ENCODE measurements around the gene ZNF516. TPM values are rescaled to one million over a fixed set of nuclear protein-coding genes. Genes with fewer than 3 reads are reported as not detected.

The ZNF516 gene
- total RNA-seq, 2 donors from 2014 or later: 3.7 to 22.8 TPM

DNA sequence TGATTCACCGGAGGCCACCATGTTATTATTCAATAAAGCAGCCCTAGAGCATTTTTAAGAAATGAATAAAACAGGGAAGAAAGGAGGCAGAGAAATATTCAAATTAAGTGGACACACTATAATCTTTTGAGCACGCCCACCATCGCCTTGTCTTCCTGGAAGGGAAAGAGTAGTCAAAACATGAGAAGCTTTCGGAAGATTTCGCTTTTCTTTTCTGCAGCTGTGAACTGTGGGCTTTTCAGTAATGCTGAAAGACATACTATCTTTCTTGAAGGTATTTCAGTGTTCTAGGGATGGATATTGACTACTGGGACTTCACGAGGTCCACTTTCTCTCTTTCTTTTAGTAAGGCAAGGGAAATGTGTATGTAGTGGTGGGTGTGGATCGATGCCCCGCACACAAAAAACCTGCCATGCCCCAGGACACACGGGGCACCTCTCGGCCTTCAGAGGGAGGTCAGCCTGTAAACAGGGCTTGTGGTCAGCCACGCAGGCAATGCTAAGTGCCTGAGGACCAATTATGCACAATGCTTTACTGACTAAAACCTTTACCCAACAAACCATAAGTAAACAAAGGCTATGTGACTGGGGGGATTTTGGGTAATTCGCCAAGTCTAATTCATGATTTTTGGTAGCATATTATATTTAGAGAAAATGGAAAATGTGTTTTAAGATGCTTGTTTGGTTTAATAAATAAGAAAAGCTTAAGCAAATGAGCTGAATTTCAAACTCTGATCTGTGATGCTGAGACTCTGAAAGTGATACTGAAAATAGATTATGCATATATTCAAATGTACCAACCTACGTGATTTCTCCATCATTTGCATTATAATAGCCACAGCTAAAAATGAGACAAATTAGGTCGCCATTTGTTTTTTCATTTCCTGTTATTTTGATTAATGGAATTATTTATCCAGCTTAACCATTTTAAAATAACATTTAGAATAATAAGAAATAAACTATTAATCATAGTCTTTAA is 130.5 kb downstream of the ZNF516 start:
- ATAC-seq (replicated peaks): peak; percentile 83
- H3K9me3 Mint-ChIP-seq: no peaks in the 10 kb centered on the region
- peaks cover 33% of the 10 kb centered on the region for H3K4me1 Mint-ChIP-seq
- peaks cover 49% of the 10 kb centered on the region for H3K36me3 Mint-ChIP-seq (ENCODE audit: low read depth)
- peak overlapping the region; percentile 73 for H3K4me3 Mint-ChIP-seq
- no peaks in the 10 kb centered on the region for H3K27me3 Mint-ChIP-seq
- peak overlapping the region; percentile 89 for H3K27ac Mint-ChIP-seq

DNA sequence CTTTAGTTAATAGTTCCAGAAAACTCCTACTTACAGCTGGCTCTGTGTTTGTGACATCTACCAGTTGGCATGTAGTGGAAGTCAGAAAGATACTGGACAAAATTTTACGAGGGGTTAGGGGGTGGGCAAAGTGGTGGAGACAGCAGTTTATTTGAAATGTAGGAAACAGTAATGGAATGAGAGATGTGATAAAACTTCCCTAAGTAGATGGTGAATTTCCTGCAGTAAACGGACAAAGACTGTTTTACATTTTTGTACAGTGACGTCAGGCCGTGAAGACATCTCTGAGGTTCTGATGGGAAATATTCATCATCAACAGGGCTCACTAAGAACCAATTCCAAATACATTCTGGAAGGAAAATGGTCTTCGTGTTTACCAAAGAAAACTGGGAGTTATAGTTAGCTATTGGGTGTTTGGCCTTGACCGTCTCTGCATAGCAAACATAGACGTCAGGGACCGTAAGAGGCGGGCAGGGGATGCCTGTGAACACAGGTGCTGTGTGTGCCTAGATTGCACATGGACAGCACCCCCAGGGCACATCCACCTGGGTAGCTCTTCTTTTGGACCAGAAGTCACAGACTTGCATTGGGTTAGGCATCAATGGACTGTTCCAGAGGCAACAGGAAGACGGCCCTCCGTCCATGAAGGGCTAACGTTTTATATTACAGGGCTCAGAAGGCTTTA is 131.5 kb downstream of the ZNF516 start:
- Mint-ChIP-seq H3K4me3 (peak overlapping the region; percentile 73), H3K27me3 (no peaks in the 10 kb centered on the region), H3K4me1 (peaks cover 30% of the 10 kb centered on the region), H3K9me3 (no peaks in the 10 kb centered on the region), H3K36me3 (ENCODE audit: low read depth) (peaks cover 52% of the 10 kb centered on the region), H3K27ac (peak overlapping the region; percentile 89)
- no peak for ATAC-seq (replicated peaks)

GRCh38 chr18:76362676-76363075 is 132.4 kb downstream of the ZNF516 start:
- Mint-ChIP-seq H3K27ac (peak overlapping the region; percentile 4), H3K4me1 (peaks cover 30% of the 10 kb centered on the region), H3K27me3 (no peaks in the 10 kb centered on the region), H3K9me3 (no peaks in the 10 kb centered on the region), H3K4me3 (no peak overlapping the region), H3K36me3 (ENCODE audit: low read depth) (peaks cover 55% of the 10 kb centered on the region)
- no peak for ATAC-seq (replicated peaks)

- H3K9me3 Mint-ChIP-seq: no peaks in the 10 kb centered on the region
- peaks cover 55% of the 10 kb centered on the region for H3K36me3 Mint-ChIP-seq (ENCODE audit: low read depth)
- no peak for ATAC-seq (replicated peaks)
- no peak overlapping the region for H3K4me3 Mint-ChIP-seq
- H3K27ac Mint-ChIP-seq: no peak overlapping the region
- no peaks in the 10 kb centered on the region for H3K27me3 Mint-ChIP-seq
- H3K4me1 Mint-ChIP-seq: peaks cover 30% of the 10 kb centered on the region
Observed at GRCh38 chr18:76361219-76361618, 133.8 kb downstream of the ZNF516 start.

DNA sequence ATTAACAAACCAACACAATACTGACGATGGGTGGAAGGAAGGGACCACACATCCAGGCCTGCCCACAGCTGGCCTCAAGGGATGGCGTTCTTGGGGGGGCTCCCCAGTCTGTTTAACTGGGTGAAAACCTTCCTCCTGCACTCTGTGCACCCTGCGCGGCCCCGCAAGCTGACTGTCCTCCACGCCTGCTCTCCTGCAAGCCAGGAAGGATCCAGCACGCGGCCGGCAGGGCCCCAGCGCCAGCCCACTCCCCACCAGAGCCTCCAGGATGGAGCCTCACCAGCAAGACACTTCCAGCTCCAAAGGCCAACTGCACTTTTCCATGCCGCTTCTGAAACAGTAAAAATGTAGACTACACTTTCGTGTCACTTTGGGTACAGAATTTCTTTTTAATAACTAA is 135.1 kb downstream of the ZNF516 start:
- no peak for ATAC-seq (replicated peaks)
- peaks cover 48% of the 10 kb centered on the region for H3K36me3 Mint-ChIP-seq (ENCODE audit: low read depth)

GRCh38 chr18:76358774-76359173 is 136.3 kb downstream of the ZNF516 start:
- Mint-ChIP-seq H3K27ac (no peak overlapping the region), H3K36me3 (ENCODE audit: low read depth) (peaks cover 44% of the 10 kb centered on the region)
- ATAC-seq (replicated peaks): no peak

More for the DNA sequence above, 135.1 kb downstream of the ZNF516 start:
- H3K4me3 Mint-ChIP-seq: no peak overlapping the region
- no peaks in the 10 kb centered on the region for H3K27me3 Mint-ChIP-seq
- no peak overlapping the region for H3K27ac Mint-ChIP-seq
- H3K9me3 Mint-ChIP-seq: no peaks in the 10 kb centered on the region
- H3K4me1 Mint-ChIP-seq: peaks cover 24% of the 10 kb centered on the region

GRCh38 chr18:76357585-76358260 is 137.3 kb downstream of the ZNF516 start:
- no peak overlapping the region for H3K27ac Mint-ChIP-seq
- no peaks in the 10 kb centered on the region for H3K27me3 Mint-ChIP-seq
- H3K9me3 Mint-ChIP-seq: no peaks in the 10 kb centered on the region
- H3K36me3 Mint-ChIP-seq (ENCODE audit: low read depth): peaks cover 34% of the 10 kb centered on the region
- ATAC-seq (replicated peaks): no peak
- H3K4me1 Mint-ChIP-seq: peaks cover 3% of the 10 kb centered on the region
- no peak overlapping the region for H3K4me3 Mint-ChIP-seq

More at GRCh38 chr18:76358774-76359173, 136.3 kb downstream of the ZNF516 start:
- no peak overlapping the region for H3K4me3 Mint-ChIP-seq
- no peaks in the 10 kb centered on the region for H3K27me3 Mint-ChIP-seq
- H3K9me3 Mint-ChIP-seq: no peaks in the 10 kb centered on the region
- H3K4me1 Mint-ChIP-seq: peaks cover 13% of the 10 kb centered on the region

- Mint-ChIP-seq H3K4me1 (no peaks in the 10 kb centered on the region), H3K27me3 (no peaks in the 10 kb centered on the region), H3K36me3 (ENCODE audit: low read depth) (peaks cover 28% of the 10 kb centered on the region), H3K9me3 (no peaks in the 10 kb centered on the region), H3K27ac (no peak overlapping the region), H3K4me3 (no peak overlapping the region)
- no peak for ATAC-seq (replicated peaks)
Observed at GRCh38 chr18:76357174-76357573, 137.9 kb downstream of the ZNF516 start.

DNA sequence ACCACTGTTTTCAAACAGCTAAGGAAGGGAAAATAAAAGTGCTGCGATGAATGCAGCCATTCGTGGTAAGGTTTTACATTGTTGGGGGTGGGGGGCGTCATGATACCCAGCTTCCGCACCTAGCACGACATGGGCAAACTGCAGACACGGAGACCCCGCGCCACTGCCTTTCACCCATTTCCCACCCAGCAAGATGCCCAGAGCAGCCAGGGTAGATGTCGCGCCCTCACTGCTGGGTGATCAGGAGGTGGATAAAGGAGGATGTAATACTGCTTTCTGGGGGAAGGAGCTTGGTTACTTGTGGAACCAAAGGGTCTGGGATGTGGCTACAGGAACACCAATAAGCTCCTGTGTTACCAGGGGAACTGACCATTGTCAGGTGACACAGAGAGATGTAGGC is 138.4 kb downstream of the ZNF516 start:
- Mint-ChIP-seq H3K4me1 (no peaks in the 10 kb centered on the region), H3K36me3 (ENCODE audit: low read depth) (peaks cover 23% of the 10 kb centered on the region), H3K27me3 (no peaks in the 10 kb centered on the region), H3K27ac (no peak overlapping the region), H3K4me3 (no peak overlapping the region), H3K9me3 (no peaks in the 10 kb centered on the region)
- no peak for ATAC-seq (replicated peaks)

DNA sequence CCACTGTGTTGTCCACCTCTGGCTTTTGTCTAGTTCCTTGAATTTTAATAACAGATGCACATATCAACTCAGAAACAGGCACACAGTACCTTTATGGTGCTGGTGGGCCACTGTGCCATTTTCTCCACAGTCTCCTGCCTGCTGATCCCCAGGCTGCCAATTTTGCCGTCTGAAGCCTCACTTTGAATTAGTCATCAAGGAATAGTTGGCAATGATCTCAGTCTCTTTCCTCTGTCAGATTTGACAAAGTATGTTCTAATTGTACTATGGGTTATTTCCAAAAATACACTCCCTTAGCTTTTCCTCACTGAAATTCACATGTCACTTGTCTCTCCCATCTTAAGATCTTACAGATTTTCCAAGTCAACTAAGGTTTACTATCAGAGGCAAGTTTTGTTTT is 140.7 kb downstream of the ZNF516 start:
- no peaks in the 10 kb centered on the region for H3K27me3 Mint-ChIP-seq
- peaks cover 11% of the 10 kb centered on the region for H3K36me3 Mint-ChIP-seq (ENCODE audit: low read depth)
- ATAC-seq (replicated peaks): no peak
- no peaks in the 10 kb centered on the region for H3K9me3 Mint-ChIP-seq
- peaks cover 2% of the 10 kb centered on the region for H3K4me1 Mint-ChIP-seq
- H3K4me3 Mint-ChIP-seq: no peak overlapping the region
- peak overlapping the region; percentile 75 for H3K27ac Mint-ChIP-seq

DNA sequence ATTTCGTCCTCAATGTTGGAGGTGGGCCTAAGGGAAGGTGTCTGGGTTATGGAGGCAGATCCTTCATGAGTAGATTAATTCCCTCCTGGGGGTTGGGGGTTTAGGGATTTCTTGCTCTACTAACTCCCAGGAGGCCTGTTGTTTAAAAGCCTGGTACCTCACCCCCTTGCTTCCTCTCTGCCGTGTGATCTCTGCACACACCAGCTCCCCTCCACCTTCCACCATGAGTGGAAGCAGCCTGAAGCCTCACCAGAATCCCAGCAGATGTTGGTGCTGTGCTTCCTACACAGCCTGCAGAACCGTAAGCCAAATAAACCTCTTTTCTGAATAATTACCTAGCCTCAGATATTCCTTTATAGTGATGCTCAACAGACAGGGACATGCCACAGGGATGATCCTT is 141.5 kb downstream of the ZNF516 start:
- Mint-ChIP-seq H3K4me1 (peaks cover 8% of the 10 kb centered on the region), H3K27me3 (no peaks in the 10 kb centered on the region), H3K4me3 (no peak overlapping the region), H3K9me3 (no peaks in the 10 kb centered on the region), H3K27ac (peak overlapping the region; percentile 75), H3K36me3 (ENCODE audit: low read depth) (peaks cover 3% of the 10 kb centered on the region)
- no peak for ATAC-seq (replicated peaks)

DNA sequence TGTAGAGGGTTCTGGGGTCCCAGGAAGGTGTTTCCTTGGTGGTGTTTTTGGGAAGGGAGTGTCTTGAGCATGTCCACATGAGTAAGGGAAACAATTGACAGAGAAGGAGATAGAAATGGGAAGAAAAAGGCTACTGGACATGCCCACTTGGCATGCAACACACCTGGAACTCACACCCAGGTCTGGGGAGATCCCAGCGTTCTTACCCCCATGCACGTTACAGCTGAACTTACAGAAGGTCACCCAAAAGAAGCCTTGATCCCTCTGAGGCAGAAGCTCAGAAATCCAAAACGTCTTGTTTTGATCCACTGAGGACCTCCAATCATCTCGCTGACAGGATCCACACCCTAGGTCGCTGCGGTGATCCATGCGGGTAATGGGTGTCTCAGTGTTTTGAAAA is 142.0 kb downstream of the ZNF516 start:
- Mint-ChIP-seq H3K4me3 (no peak overlapping the region), H3K4me1 (peaks cover 8% of the 10 kb centered on the region), H3K27me3 (no peaks in the 10 kb centered on the region), H3K9me3 (no peaks in the 10 kb centered on the region), H3K36me3 (ENCODE audit: low read depth) (no peaks in the 10 kb centered on the region), H3K27ac (no peak overlapping the region)
- ATAC-seq (replicated peaks): no peak

DNA sequence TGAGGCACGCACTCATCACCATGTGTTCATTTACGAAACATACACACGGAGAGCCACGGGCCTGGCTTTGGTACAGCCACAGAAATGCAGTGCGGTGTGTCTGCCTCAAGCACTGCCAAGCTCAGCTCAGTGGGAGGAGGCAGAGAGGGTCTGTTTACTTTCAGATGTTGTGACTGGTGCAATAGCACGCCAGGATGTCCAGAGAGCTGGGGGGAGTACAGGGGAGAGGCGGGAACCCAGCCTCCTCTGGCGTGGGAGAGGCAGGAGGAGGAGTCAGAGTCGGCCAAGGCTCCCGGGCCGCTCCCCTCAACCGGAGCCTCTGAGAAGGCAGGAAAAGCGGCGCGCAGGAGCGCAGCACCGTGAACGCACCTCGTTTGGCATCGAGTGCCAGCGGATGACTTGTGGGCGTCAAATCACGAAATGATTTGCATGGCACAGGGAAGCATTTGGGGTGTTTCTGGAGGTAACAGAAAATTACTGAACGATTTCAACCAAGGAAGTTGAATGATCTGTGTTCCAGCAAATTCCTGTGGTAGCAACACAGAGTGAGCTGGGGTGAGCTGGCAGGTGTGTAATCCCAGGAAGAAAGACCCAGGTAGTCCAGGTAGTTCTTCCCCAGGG is 143.0 kb downstream of the ZNF516 start:
- Mint-ChIP-seq H3K36me3 (ENCODE audit: low read depth) (no peaks in the 10 kb centered on the region), H3K27me3 (no peaks in the 10 kb centered on the region), H3K9me3 (no peaks in the 10 kb centered on the region), H3K4me1 (peaks cover 8% of the 10 kb centered on the region), H3K27ac (no peak overlapping the region), H3K4me3 (no peak overlapping the region)
- ATAC-seq (replicated peaks): no peak

All from activated T-helper 17 cell treated with anti-CD3 and anti-CD28 coated beads, Interleukin-2, amount 50 U/mL, for 72 hours (primary cell).